KMS-11 (cell line): ENCODE data around the gene FPR3.

ENCODE experiments used
- H2AFZ ChIP-seq: fragments of 200-600 bp; sonication (generic); 2 replicates; pipeline ENCODE4 v1.6.1; 2016; ENCODE audit warnings: antibody characterized with exemption, mixed run types, low read depth
- H3K27ac ChIP-seq: fragments of 200-600 bp; sonication (generic); 2 replicates; pipeline ENCODE4 v1.6.1; 2016; ENCODE audit warnings: mild to moderate bottlenecking, mixed run types
- H3K27me3 ChIP-seq: fragments of 200-600 bp; sonication (generic); 2 replicates; pipeline ENCODE4 v1.6.1; 2017; ENCODE audit warnings: mild to moderate bottlenecking, low read depth, mixed run types, moderate library complexity; ENCODE audit not compliant: insufficient read depth
- H3K36me3 ChIP-seq: fragments of 200-600 bp; sonication (generic); 2 replicates; pipeline ENCODE4 v1.6.1; 2017; ENCODE audit warnings: mild to moderate bottlenecking, mixed run types; ENCODE audit not compliant: insufficient read depth
- H3K4me1 ChIP-seq: fragments of 200-600 bp; sonication (generic); 2 replicates; pipeline ENCODE4 v1.6.1; 2016; ENCODE audit warnings: mild to moderate bottlenecking, low read depth, mixed run types; ENCODE audit not compliant: poor library complexity, severe bottlenecking
- H3K4me2 ChIP-seq: fragments of 200-600 bp; sonication (generic); 2 replicates; pipeline ENCODE4 v1.7.0; 2016; ENCODE audit warnings: mild to moderate bottlenecking, mixed run types
- H3K4me3 ChIP-seq: fragments of 200-600 bp; sonication (generic); IDR thresholded peaks from 2 replicates; pipeline ENCODE4 v1.6.1; 2017; ENCODE audit warnings: low read depth, low read length, mixed read lengths; ENCODE audit not compliant: insufficient read depth
- H3K79me2 ChIP-seq: fragments of 200-600 bp; sonication (generic); 2 replicates; pipeline ENCODE4 v1.6.1; 2016; ENCODE audit warnings: low read depth, mixed run types; ENCODE audit not compliant: insufficient read depth
- H3K9ac ChIP-seq: fragments of 200-600 bp; sonication (generic); 2 replicates; pipeline ENCODE4 v1.6.1; 2016; ENCODE audit warnings: mild to moderate bottlenecking, mixed run types
- H4K20me1 ChIP-seq: fragments of 200-600 bp; sonication (generic); 2 replicates; pipeline ENCODE4 v1.6.1; 2016; ENCODE audit warnings: mild to moderate bottlenecking, mixed run types; ENCODE audit not compliant: insufficient read depth
- CTCF ChIP-seq: fragments of 200-600 bp; sonication (generic); conservative IDR thresholded peaks from 2 replicates; pipeline ENCODE4 v1.6.1; 2017; ENCODE audit warnings: low read depth, mild to moderate bottlenecking, antibody characterized with exemption, low read length, moderate library complexity, mixed read lengths

The FPR3 gene

GRCh38 chr19:51779703-51780102, 15.3 kb upstream of the FPR3 start:
- no peak overlapping the region for H3K27ac ChIP-seq
- H3K4me2 ChIP-seq: no peak overlapping the region
- no peak overlapping the region for H3K9ac ChIP-seq
- no peaks in the 10 kb centered on the region for H3K79me2 ChIP-seq
- TF ChIP-seq CTCF: no peak
- H3K4me1 ChIP-seq: no peaks in the 10 kb centered on the region
- no peak overlapping the region for H2AFZ ChIP-seq
- no peak overlapping the region for H3K4me3 ChIP-seq
- H3K27me3 ChIP-seq: no peaks in the 10 kb centered on the region
- H4K20me1 ChIP-seq: no peaks in the 10 kb centered on the region
- no peaks in the 10 kb centered on the region for H3K36me3 ChIP-seq

- no peaks in the 10 kb centered on the region for H4K20me1 ChIP-seq
- no peak for TF ChIP-seq CTCF
- no peaks in the 10 kb centered on the region for H3K36me3 ChIP-seq
- H3K4me3 ChIP-seq: no peak overlapping the region
- H3K4me2 ChIP-seq: no peak overlapping the region
- H3K9ac ChIP-seq: no peak overlapping the region
- H3K27me3 ChIP-seq: no peaks in the 10 kb centered on the region
- H2AFZ ChIP-seq: no peak overlapping the region
- H3K79me2 ChIP-seq: no peaks in the 10 kb centered on the region
- no peaks in the 10 kb centered on the region for H3K4me1 ChIP-seq
- no peak overlapping the region for H3K27ac ChIP-seq
Measured at GRCh38 chr19:51780270-51780669, 14.7 kb upstream of the FPR3 start.

- H3K27me3 ChIP-seq: no peaks in the 10 kb centered on the region
- no peak overlapping the region for H2AFZ ChIP-seq
- no peaks in the 10 kb centered on the region for H3K36me3 ChIP-seq
- no peak overlapping the region for H3K9ac ChIP-seq
- H3K4me2 ChIP-seq: no peak overlapping the region
- H3K4me3 ChIP-seq: no peak overlapping the region
- H3K4me1 ChIP-seq: no peaks in the 10 kb centered on the region
- no peak for TF ChIP-seq CTCF
- no peaks in the 10 kb centered on the region for H3K79me2 ChIP-seq
- no peaks in the 10 kb centered on the region for H4K20me1 ChIP-seq
- no peak overlapping the region for H3K27ac ChIP-seq
Measured at GRCh38 chr19:51781999-51782398, 13.0 kb upstream of the FPR3 start.

- Histone ChIP-seq H3K36me3 (no peaks in the 10 kb centered on the region), H4K20me1 (no peaks in the 10 kb centered on the region), H3K27me3 (no peaks in the 10 kb centered on the region), H3K4me3 (no peak overlapping the region), H2AFZ (no peak overlapping the region), H3K4me1 (no peaks in the 10 kb centered on the region), H3K27ac (no peak overlapping the region), H3K9ac (no peak overlapping the region), H3K79me2 (no peaks in the 10 kb centered on the region), H3K4me2 (no peak overlapping the region)
- no peak for TF ChIP-seq CTCF
Measured at GRCh38 chr19:51783372-51783771, 11.6 kb upstream of the FPR3 start.
